Measurements from ENCODE around the gene YKT6.
"Not testable (repeated sequence)": the region's sequence is repeated elsewhere in the genome, so short reads cannot be mapped to it uniquely, and the experiment has no call there.

Gene YKT6

DNA sequence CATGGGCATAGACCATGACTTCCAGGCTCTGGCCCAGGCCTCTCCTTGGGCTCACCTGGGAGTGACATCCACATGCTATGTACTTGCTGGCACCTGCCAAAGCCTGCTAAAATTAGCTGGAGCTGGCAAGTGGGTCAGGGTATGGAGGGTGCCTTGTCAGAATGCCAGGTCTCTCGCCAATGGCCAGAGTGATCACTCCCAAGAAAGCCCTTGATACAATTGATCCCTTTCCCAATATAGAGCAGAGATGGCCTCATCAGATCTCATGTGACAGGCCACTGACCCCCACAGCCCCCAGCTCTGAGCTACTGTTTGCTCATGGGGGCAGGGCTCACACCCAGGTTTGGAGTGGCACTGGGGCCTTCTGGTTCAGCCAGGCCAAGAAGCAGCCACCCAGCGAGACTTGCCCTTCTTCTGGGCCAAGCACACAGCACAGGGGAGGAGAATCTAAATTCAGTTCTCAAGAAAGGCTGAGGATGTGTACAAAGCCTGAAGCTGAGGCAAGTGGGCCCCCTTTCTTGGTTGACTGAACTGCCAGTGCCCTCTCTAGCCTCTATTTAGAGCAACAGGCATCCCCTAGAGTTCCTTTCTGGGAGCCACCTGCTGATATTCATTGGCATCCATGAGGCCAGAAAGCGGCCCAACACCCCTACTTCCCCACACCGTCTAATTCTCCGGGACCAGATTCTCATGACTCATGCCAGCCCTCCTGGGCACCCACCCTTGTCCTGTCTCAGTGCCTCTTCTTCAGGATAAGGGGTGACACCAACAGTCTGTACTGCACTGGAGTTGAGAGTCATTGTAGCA lies 40.8 kb upstream of the YKT6 start:
- no peak for FAIRE-seq
- no peak for TF ChIP-seq POLR2A (IDR thresholded peaks at IDR 0.05; ENCODE audit: low read depth, low read length)

DNA sequence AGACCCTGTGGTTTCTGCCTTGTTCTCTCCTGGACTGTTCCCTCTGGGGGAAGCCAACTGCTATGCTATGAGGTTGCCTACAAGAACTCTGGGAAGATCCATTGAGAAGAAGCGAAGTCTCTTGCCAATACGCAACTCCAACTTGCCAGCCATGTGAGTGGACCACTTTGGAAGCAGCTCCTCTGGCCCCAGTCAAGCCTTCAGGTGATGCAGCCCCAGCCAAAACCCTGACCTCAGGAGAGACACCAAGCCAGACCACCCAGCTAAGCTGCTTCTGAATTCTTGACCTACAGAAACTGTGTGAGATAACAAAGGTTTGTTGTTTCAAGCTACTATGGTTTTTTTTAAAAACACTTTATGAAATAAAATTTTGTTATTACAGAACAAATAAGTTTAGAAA lies 39.4 kb upstream of the YKT6 start:
- no peak for FAIRE-seq
- TF ChIP-seq POLR2A (IDR thresholded peaks at IDR 0.05; ENCODE audit: low read depth, low read length) = no peak
- no peak for DNase-seq (ENCODE audit: insufficient read length, low spot score)

More for the DNA sequence above, 40.8 kb upstream of the YKT6 start:
- no peak for DNase-seq (ENCODE audit: insufficient read length, low spot score)

DNA sequence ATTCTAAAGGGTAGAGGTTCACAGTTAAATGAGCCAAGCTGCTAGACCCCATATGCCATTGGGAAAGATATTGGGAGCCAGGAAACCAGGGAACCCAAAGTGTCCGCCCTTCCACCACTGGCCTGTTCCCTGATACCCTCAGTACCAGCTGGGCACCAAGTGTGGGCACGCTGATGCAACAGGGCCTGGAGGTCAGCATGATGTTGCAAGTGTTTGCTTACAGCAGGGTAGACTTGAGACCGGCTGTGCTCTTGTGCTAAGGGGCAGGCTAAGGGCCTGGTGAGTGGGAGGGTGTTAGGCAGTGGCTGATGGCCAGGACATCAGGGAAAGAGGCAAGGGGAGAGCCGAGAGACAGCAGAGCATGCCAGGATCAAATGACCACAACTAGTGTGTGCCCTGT lies 38.6 kb upstream of the YKT6 start:
- no peak for TF ChIP-seq POLR2A (IDR thresholded peaks at IDR 0.05; ENCODE audit: low read depth, low read length)
- DNase-seq (ENCODE audit: insufficient read length, low spot score) (no peak), FAIRE-seq (no peak)

DNA sequence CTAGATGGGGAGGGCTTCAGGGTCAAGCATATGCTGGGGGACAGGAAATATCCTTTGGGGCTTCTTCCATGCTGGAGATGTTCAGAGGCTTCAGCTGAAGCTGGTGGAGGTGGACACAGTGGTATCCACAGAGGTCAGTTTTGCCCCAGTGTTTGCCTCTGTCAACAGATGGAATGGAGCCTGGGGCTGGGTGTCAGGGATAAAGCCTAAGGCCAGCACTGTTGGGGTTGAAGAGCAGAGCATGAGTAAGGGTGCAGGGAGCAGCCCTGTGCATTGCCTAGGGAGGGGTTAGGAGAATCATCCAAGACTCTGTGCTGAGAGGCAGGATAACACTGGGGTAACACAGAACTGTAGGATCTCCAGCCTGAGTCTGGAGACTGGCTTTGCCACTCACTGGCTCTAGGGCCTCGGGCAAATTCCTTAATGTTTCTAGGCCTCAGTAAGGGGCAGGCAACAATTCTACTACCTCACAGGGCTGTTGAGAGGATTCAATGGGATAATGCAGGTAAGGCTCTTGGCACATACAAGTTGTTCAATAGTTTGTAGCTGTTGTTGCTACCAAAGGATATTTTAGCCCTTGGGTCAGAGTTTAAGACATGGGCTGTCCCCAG lies 37.9 kb upstream of the YKT6 start:
- FAIRE-seq (no peak), DNase-seq (ENCODE audit: insufficient read length, low spot score) (no peak)
- TF ChIP-seq POLR2A (IDR thresholded peaks at IDR 0.05; ENCODE audit: low read depth, low read length) = no peak

DNA sequence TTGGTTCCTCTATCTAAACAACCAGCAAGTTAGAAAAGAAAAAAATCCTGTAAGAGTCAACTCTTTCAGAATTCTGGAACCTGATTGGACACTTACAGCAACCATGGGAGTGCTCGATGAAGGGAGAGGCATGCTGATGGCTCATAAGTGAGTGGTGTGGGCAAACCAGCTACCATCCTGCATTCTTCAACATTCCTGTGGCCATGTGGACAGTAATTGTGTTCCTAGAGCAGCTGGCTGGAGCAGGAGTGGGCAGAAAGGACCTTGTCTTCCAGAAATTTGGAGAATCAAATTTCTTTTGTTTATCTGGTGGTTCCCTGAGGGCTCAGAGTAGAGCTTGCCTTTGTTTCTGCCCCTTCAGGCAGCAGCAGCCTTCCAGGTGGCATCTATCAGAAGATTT lies 37.2 kb upstream of the YKT6 start:
- no peak for TF ChIP-seq POLR2A (IDR thresholded peaks at IDR 0.05; ENCODE audit: low read depth, low read length)
- DNase-seq (ENCODE audit: insufficient read length, low spot score) = peak; percentile 91
- FAIRE-seq = peak; percentile 86

DNA sequence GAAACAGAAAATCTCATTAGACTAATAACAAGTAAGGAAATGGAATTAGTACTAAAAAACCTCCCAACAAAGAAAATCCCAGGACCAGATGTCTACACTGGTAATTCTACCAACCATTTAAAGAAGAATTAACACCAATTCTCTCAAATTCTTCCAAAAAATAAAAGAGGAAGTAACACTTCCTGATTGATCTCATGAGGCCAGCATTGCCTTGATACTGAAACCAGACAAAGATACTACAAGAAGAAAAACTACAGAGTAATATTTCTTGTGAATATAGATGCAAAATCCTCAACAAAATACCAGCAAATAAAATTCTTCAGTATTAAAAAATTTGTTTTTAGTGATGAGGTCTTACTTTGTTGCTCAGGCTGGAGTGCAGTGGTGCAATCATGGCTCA lies 32.9 kb upstream of the YKT6 start:
- no peak for TF ChIP-seq POLR2A (IDR thresholded peaks at IDR 0.05; ENCODE audit: low read depth, low read length)
- DNase-seq (ENCODE audit: insufficient read length, low spot score) (no peak), FAIRE-seq (no peak)

DNA sequence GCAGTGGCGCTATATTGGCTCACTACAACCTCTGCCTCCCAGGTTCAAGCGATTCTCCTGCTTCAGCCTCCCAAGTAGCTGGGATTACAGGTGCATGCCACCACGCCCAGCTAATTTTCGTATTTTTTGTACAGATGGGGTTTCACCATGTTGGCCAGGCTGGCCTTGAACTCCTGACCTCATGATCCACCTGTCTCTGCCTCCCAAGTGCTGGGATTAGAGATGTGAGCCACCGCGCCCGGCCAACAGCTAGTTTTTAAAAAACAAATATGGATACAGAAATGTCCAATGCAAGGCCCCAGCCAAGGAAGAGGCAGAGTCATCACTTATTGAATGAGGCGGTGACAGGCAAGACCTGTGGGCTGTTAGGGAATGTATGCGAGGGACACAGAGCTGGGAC lies 28.9 kb upstream of the YKT6 start:
- not testable (repeated sequence) for FAIRE-seq; DNase-seq (ENCODE audit: insufficient read length, low spot score)

DNA sequence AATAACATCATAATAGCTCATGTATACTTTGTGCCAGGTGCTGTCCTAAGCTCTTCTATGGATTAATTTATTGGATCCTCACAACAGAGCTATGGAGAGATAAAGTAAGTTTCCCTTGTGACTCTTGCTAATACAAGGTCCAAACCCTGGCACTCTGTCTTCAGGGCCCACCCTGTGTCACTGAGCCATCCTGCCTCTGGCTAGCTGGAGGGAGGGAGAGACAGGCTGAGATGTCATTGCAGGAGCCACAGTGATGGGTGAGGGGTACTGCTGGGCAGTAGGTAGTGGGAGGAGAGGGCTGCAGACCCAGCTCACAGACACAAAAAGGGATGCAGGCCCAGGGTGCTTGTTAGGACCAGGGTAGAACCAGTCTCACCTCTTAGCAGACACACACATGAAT lies 28.4 kb upstream of the YKT6 start:
- DNase-seq (ENCODE audit: insufficient read length, low spot score) = no peak
- FAIRE-seq = no peak
- no peak for TF ChIP-seq POLR2A (IDR thresholded peaks at IDR 0.05; ENCODE audit: low read depth, low read length)

DNA sequence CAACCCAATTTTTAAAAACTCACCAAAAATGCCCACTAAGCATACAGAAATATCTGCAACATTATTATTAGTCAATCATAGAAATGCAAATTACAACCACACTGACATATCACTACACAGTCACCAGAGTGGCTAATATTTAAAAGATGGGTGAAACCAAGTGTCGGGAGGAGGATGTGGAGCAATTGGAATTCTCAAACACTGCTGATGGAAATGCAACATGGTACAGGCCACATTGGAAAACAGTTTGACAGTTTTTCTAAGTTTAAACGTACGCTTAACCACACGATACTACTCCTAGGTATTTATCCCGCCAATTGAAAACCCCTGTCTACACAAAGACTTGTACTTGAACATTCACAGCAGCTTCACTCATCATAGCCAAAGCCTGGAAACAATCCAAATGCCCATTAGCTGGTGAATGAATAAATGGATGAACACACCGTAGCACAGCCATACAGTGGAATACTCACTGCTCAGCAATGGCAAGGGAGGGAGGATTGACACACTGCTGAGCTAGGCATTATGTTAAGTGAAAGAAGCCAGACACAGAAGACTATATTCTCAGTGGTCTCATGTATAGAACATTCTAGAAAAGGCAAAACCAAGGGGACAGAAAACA lies 27.9 kb upstream of the YKT6 start:
- no peak for DNase-seq (ENCODE audit: insufficient read length, low spot score)
- no peak for TF ChIP-seq POLR2A (IDR thresholded peaks at IDR 0.05; ENCODE audit: low read depth, low read length)
- FAIRE-seq = no peak

DNA sequence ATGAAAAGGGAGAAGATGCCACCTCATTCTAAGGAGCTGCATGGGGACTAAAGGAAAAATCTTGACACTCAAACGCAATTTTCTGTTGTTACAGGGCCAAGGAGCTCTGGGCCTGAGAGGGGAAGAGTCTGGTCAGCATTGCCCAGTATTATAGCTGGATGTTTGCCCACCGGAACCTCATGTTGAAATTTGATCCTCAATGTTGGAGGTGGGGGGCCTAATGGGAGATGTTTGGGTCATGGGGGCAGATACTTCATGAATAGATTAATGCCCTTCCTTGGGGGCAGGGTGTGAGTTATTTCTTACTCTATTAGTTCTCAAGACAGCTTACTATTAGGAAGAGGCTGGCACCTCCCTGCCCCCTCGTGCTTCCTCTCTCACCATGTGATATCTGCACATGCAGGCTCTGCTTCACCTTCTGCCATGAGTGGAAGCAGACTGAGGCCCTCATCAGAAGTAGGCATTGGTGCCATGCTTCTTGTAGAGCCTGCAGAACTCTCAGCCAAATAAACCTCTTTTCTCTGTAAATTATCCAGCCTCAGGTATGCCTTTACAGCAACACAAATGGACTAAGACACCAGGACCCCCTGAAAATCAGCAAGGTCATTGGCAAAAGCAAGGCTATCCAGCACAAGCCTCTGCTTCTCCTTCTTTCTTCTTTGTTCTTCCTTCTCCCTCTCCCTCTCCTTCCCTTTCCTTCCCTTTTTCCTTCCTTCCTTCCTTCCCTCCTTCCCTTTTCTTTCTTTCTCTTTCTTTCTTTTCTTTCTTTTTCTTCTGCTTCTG lies 26.7 kb upstream of the YKT6 start:
- no peak for FAIRE-seq
- no peak for TF ChIP-seq POLR2A (IDR thresholded peaks at IDR 0.05; ENCODE audit: low read depth, low read length)

DNA sequence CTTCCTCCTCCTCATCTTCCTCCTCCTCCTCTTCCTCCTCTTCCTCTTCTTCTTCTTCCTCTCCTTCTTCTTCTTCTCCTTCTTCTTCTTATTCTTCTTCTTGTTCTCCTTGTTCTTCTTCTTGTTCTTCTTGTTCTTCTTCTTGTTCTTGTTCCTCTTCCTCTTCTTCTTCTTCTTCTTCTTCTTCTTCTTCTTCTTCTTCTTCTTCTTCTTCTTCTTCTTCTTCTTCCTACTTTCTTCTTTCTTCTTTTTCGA lies 26.2 kb upstream of the YKT6 start:
- not testable (repeated sequence) for FAIRE-seq; DNase-seq (ENCODE audit: insufficient read length, low spot score)

More for the DNA sequence above, 26.7 kb upstream of the YKT6 start:
- DNase-seq (ENCODE audit: insufficient read length, low spot score) = no peak

DNA sequence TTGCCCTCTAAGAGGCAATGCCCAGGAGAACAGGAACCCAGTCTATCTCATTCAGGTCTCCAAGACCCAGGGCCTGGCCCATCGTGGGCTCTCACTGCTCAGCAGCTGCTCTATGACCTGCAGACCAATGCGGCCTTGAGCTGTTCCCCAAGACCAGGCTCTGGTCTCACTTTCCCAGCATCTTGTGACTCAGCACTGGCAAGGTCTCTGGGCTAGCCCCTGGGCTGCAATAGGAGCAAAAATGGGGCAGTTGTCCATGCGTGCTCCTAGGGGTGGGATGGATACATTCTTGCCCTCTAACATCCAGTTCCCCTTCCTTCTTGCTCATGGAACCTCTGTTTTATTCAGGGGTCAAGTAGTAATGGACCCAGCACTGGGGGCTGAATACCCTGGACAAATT lies 25.0 kb upstream of the YKT6 start:
- no peak for TF ChIP-seq POLR2A (IDR thresholded peaks at IDR 0.05; ENCODE audit: low read depth, low read length)
- DNase-seq (ENCODE audit: insufficient read length, low spot score) = no peak
- no peak for FAIRE-seq

DNA sequence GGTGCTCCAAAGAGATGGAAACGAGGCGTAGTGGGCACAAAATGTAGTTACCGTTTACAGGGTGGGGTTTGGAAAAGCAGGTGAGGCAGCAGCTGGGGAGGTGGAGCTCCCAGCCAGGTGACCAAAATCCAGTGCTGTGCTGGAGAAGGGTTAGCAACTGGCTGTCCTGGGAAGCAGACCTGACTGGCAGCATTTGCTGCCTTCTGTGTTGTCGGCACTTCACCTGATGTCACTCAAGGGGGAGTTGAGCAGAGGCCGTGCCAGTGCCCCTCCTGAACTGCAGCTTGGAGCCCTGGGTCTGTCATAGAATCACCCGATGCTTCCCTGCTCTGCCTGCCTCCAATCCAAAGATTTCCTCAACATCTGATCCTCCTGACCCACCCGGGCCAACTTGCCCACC lies 24.3 kb upstream of the YKT6 start:
- DNase-seq (ENCODE audit: insufficient read length, low spot score) (no peak), FAIRE-seq (no peak)
- no peak for TF ChIP-seq POLR2A (IDR thresholded peaks at IDR 0.05; ENCODE audit: low read depth, low read length)

DNA sequence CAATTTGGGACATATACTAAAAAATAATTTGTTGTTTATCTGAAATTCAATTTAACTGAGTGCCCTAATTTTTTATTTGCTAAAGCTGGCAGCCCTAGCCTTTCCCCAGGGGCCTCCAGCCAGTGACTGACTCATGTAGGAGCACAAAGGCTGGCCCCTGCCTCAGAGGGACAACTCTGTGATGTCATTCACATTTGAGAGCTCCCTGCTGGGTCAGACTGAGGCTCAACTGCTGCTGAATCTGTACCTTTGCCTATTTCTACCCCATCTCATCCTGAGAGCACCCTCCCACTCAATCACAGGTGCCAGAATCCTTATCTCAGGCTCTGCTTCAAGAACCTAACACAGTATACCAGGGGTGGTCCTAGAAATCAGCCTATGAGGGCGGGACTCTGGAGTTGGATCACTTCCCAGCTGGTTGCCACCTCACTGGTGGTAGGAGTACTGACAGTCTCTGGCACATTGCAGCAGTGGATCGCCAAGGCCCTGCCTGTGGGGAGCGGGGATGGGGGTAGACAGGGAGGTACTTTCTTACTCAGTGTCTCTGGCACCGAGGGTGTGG lies 23.1 kb upstream of the YKT6 start:
- FAIRE-seq (peak; percentile 41), DNase-seq (ENCODE audit: insufficient read length, low spot score) (peak; percentile 82)
- no peak for TF ChIP-seq POLR2A (IDR thresholded peaks at IDR 0.05; ENCODE audit: low read depth, low read length)

All from H54 (cell line).